GM13977 (cell line): ENCODE measurements around the gene VAMP8.

Experiments used
- DNase-seq: peaks from one replicate; pipeline ENCODE4 v3.0.0; 2012; ENCODE audit warnings: low spot score
- in situ Hi-C: fragments of 300-500 bp; cut with MboI; formaldehyde crosslinking; loops from one replicate; pipeline ENCODE4 v1.12.0; 2022; ENCODE audit warnings: low sequenced_read_pairs, low pct_unique_long_range_greater_than_20kb, mixed read lengths, inconsistent platforms; ENCODE audit not compliant: unreplicated experiment
- TF ChIP-seq, protein P1 (sequence below): IDR thresholded peaks from 2 replicates; pipeline ENCODE4 v1.5.1; 2012; ENCODE audit warnings: mild to moderate bottlenecking, control low read depth; ENCODE audit not compliant: insufficient read depth; ENCODE audit errors: extremely low read depth, missing control alignments

The VAMP8 gene

DNA sequence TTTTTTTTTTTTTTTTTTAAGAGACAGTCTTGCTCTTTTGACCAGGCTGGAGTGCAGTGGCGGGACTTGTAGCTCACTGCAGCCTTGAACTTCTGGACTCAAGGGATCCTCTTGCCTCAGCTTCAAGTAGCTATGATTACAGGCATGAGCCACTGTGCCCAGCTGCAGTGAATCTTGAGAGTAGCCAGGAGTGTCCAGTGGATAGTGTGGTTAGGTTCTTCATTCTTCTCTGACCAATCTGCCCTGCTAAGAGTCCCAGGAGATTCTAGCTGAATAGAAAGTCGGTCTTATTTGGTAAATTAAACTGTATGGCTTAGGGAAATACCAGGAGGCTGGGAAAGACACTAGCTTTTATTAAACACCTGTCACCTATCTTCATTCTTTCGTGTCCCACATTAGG is 53.9 kb downstream of the VAMP8 start:
- TF ChIP-seq, protein P1, sequence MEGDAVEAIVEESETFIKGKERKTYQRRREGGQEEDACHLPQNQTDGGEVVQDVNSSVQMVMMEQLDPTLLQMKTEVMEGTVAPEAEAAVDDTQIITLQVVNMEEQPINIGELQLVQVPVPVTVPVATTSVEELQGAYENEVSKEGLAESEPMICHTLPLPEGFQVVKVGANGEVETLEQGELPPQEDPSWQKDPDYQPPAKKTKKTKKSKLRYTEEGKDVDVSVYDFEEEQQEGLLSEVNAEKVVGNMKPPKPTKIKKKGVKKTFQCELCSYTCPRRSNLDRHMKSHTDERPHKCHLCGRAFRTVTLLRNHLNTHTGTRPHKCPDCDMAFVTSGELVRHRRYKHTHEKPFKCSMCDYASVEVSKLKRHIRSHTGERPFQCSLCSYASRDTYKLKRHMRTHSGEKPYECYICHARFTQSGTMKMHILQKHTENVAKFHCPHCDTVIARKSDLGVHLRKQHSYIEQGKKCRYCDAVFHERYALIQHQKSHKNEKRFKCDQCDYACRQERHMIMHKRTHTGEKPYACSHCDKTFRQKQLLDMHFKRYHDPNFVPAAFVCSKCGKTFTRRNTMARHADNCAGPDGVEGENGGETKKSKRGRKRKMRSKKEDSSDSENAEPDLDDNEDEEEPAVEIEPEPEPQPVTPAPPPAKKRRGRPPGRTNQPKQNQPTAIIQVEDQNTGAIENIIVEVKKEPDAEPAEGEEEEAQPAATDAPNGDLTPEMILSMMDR, result no peak
- no peak for DNase-seq
- in situ Hi-C loops, result no loop called here
